BJ (cell line): ENCODE results near the gene ERI2. TPM values are rescaled to one million over a fixed set of nuclear protein-coding genes. Genes with fewer than 3 reads are reported as not detected.
A peak's percentile ranks its signal among the peaks of the same experiment; 100 is the strongest.
"Not testable (repeated sequence)": the region's sequence is repeated elsewhere in the genome, so short reads cannot be mapped to it uniquely, and the experiment has no call there.

Experiments used
- CTCF ChIA-PET: fragments of 350-600 bp; formaldehyde crosslinking; extraction: SDS; loops from one replicate; lab custom pipeline; 2021; ENCODE audit warnings: antibody characterized with exemption, inconsistent platforms; lab: Yijun Ruan, JAX
- POLR2A ChIA-PET: fragments of 300-600 bp; sonication (Branson Sonifier 250); formaldehyde crosslinking; extraction: SDS; loops from one replicate; lab custom pipeline; 2021; ENCODE audit warnings: antibody characterized with exemption; lab: Charles Lee
- DNase-seq: peaks from one replicate; pipeline ENCODE4 v3.0.0-alpha.2; 2011; ENCODE audit warnings: low read depth
- H3K27me3 ChIP-seq: 2 replicates; pipeline ENCODE4 v1.6.0; 2011; ENCODE audit warnings: low read length; ENCODE audit not compliant: control insufficient read depth, insufficient read depth
- H3K36me3 ChIP-seq: 2 replicates; pipeline ENCODE4 v1.5.1; 2011; ENCODE audit warnings: low read length; ENCODE audit not compliant: control insufficient read depth, insufficient read depth
- H3K4me3 ChIP-seq: 2 replicates; pipeline ENCODE4 v1.5.1; 2011; ENCODE audit warnings: low read depth, mild to moderate bottlenecking, control low read depth, low read length
- CTCF ChIP-seq: IDR thresholded peaks from 2 replicates; pipeline ENCODE4 v1.5.1; 2011; ENCODE audit warnings: low read depth, mild to moderate bottlenecking, control low read depth, inconsistent platforms, low read length, moderate library complexity; ENCODE audit not compliant: insufficient read depth
- polyA plus RNA-seq: library from polyadenylated mRNA; depleted of rRNA; stranded (reverse); fragments of >200 nt; gene quantifications from 2 replicates; pipeline ENCODE4 v1.2.3, GENCODE V29; 2011

ERI2 gene
- polyA plus RNA-seq, 1 experiment: 7.4 TPM

GRCh38 chr16:20763461-20764232 is 42.6 kb downstream of the ERI2 start, which contains the start of gene ACSM3:
TSS of gene ACSM3 (plus strand) at chr16:20764014. CDS start at chr16:20770035, 6,021 bp downstream.
- peak; percentile 47 for DNase-seq
- TF ChIP-seq CTCF: no peak
- Histone ChIP-seq H3K36me3 (no peaks in the 10 kb centered on the region), H3K27me3 (no peaks in the 10 kb centered on the region; the same call in 1 of the 2 replicates), H3K4me3 (peak within 1 kb of the TSS; percentile 45)
- ChIA-PET POLR2A (no interaction called here), CTCF (interaction anchor here (2.0 kb wide), 1 partner anchor 11 kb away, joined by 12 read pairs; no protein-coding TSS in a partner anchor)

GRCh38 chr16:20762404-20763123 is 43.7 kb downstream of the ERI2 start:
- no peak for TF ChIP-seq CTCF
- no peak for DNase-seq
- CTCF ChIA-PET: no interaction called here
- H3K36me3 ChIP-seq: no peaks in the 10 kb centered on the region
- H3K4me3 ChIP-seq: no peak overlapping the region
- H3K27me3 ChIP-seq: no peaks in the 10 kb centered on the region
- POLR2A ChIA-PET: no interaction called here

GRCh38 chr16:20761175-20761574 is 45.1 kb downstream of the ERI2 start:
- H3K36me3 ChIP-seq: no peaks in the 10 kb centered on the region
- H3K4me3 ChIP-seq: no peak overlapping the region
- CTCF ChIA-PET: interaction anchor here (0.6 kb wide), 1 partner anchor 1988 kb away, joined by 3 read pairs; no protein-coding TSS in a partner anchor
- TF ChIP-seq CTCF: no peak
- no peak for DNase-seq
- POLR2A ChIA-PET: no interaction called here
- H3K27me3 ChIP-seq: no peaks in the 10 kb centered on the region

- H3K36me3 ChIP-seq: no peaks in the 10 kb centered on the region
- POLR2A ChIA-PET: no interaction called here
- CTCF ChIA-PET: interaction anchor here (0.6 kb wide), 1 partner anchor 1989 kb away, joined by 3 read pairs; no protein-coding TSS in a partner anchor
- TF ChIP-seq CTCF: no peak
- DNase-seq: no peak
- H3K27me3 ChIP-seq: no peaks in the 10 kb centered on the region
- no peak overlapping the region for H3K4me3 ChIP-seq
Observed at GRCh38 chr16:20760346-20760745, 45.9 kb downstream of the ERI2 start.

GRCh38 chr16:20755799-20756198 is 50.5 kb downstream of the ERI2 start:
- CTCF ChIA-PET, H3K36me3 ChIP-seq, POLR2A ChIA-PET, H3K27me3 ChIP-seq, H3K4me3 ChIP-seq, DNase-seq: not testable (repeated sequence)
